AG20443 (cell line): ENCODE results near the gene DUSP28.

Experiments used
- DNase-seq: peaks from one replicate; pipeline ENCODE4 v3.0.0; 2012; ENCODE audit warnings: low spot score, mixed read lengths

DUSP28 gene

DNA sequence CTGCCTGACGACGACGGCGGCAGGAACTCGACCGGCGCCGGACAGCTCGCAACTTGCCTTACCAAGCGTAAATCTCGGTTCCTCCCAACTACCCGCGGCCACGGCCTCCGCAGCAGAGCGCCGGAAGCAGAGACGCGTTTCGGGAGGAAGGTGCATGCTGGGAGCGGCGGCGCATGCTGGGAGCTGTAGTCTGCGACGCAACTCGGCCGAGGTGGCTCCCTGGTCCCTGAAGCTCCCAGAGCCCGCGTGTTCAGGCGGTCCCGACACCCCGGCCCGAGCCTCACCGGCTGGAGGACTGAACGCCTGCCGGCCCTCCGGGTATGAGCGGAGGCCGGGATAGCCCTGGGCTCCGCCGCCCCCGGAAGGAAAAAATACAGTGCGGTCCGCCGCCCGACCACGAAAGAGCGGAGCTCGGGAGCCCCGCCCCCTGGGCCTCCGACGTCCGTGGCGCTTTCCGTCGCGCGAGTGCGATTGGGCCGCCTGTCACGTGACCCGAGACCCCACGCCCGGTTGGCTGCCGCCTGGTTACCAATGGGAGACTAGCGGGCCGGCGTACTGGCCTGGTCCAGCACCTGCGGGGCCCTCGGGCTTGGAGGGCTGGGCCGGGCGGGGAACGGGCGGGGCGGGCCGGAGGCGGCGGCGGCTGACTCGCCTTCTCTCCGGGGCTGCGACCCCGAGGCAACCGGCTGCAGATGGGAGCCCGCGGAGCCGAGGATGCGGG, 26.2 kb downstream of the DUSP28 start, which contains the start of gene CAPN10:
TSS of gene CAPN10 (plus strand) at position 537 of the 721 bp plus-strand sequence. CDS start at position 715, 178 bp downstream.
- peak; percentile 99 for DNase-seq

GRCh38 chr2:240586919-240587800, 27.0 kb downstream of the DUSP28 start:
- peak; percentile 45 for DNase-seq

DNA sequence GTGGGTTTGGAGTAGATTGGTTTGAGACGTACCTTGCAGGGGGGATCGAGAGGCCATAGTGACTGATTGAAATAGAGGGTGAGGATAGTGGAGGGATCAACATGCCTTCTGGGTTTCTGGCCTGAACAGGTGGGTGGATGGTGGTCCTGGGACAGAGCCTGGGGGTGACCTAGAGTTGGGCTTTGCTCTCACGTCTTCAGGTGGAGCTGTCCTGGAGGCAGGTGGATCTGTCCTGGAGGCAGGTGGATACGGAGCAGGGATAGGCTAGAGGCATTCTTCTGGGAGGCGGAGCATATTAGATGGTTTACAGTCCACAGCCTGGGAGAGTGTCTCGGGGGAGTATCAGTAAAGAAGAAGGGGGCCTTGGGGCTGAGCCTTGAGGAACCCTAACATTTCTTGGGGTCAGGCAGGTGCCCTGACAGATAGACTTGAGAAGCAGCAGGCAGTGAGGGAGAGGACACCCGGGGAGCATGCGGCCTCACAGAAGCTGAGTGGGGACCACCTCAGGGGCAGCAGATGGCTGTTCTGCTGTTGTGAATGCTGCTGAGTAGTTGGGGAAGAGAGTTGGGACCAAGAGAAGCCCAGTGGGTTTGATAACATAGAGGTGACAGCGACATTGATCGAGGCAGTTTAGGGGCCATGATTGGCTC, 28.0 kb downstream of the DUSP28 start:
- DNase-seq = no peak

DNA sequence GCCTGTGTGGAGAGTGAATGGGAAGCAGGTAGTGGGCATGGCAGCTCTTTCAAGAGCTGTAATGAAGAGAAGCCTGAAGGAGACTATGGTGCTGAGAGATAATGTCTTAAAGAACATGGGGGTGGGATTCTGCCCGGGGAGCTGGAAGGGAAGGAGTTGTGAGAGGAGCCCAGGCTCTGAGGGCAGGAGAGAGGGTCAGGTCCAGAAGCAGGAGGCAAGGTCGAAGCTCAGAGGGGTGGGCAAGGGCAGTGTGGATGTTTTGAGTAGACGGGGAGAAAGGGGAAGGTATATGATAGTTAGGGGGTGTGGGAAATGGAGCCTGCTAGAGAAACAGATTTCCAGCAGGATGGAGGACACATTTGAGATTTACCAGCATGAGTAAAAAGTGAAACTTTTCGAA, 28.5 kb downstream of the DUSP28 start:
- DNase-seq = no peak

DNA sequence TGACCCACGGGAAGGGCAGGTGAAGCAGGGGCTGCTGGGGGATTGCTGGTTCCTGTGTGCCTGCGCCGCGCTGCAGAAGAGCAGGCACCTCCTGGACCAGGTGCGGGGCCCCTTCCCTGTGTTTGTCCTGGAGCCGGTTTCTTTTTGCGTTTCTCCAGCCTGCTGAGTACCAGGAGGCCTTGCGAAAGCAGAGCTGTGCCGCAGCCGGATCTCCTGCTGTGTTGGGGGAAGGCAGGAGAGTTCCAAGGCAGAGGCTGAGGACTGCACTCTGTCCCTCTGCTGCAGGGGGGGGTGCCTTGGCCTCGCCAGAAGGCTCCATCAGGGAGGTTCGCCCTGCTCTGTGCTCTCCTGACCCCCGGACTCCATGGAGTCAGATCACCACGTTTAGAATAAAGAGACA, 29.2 kb downstream of the DUSP28 start:
- DNase-seq = no peak

GRCh38 chr2:240589850-240590525, 29.8 kb downstream of the DUSP28 start:
- no peak for DNase-seq

DNA sequence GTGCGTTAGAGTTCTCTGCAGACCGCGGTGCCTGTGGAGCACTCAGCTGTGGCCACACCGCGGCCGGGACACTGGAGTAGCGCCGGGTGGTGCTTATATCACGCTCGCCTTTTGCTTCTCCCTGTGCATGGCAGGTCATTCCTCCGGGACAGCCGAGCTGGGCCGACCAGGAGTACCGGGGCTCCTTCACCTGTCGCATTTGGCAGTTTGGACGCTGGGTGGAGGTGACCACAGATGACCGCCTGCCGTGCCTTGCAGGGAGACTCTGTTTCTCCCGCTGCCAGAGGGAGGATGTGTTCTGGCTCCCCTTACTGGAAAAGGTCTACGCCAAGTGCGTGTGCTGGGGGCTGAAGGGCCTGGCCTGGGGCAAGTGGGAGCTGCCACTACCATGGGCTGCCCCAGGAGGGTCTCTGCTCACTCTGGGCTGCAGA, 30.5 kb downstream of the DUSP28 start:
- no peak for DNase-seq

DNA sequence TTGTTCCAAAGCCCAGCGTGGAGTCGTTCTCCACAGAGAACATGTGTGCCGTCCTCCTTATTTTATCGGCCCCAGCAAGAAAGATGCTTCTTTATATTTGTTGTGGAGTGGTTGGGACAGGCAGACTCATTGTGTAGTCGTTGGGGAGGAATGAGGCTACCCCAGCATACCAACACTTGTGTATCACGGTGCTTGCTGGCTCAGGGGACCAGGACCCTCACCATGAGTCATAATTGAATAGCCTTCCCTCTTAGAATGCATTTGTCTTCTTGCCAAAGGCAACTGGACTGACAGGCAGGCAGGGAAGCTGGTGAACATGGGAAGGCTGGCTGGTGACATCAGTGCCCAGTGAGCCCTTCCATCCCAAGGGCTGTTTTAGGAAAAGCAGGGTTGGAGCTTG, 31.1 kb downstream of the DUSP28 start:
- DNase-seq = no peak

GRCh38 chr2:240591784-240592183, 31.6 kb downstream of the DUSP28 start:
- DNase-seq = no peak

DNA sequence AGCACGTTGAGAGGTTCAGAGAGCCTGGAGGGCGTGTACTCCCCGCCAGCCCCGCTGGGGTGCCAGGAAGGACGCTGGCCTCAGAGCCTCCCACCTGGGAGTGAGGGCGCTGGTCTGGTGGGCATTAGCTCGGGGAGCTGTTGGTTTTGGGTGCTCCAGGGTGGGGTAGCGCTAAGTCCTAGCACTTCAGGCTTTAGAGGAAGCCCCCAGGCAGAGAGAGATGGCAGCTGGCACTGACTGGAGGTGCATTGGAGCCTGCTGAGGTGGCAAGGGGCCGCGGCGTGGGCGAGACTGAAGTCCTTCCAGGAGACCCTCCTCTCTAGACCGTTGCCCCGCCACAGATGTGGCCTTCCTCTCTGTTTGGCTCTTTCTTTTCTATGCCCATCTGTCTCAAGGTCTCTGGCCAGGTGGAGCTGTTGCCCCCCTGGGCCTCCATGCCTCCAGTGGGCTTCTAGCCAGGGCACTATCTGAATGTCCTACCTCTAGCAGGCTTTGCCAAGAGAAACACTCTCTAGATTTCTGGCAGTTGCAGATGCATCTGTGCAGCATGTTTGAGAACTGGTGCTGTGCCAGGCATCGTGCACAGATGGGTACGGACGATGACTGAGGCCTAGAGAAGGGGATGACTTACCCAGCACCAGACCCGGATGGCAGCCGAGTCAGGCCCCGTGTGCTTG, 33.0 kb downstream of the DUSP28 start:
- no peak for DNase-seq

DNA sequence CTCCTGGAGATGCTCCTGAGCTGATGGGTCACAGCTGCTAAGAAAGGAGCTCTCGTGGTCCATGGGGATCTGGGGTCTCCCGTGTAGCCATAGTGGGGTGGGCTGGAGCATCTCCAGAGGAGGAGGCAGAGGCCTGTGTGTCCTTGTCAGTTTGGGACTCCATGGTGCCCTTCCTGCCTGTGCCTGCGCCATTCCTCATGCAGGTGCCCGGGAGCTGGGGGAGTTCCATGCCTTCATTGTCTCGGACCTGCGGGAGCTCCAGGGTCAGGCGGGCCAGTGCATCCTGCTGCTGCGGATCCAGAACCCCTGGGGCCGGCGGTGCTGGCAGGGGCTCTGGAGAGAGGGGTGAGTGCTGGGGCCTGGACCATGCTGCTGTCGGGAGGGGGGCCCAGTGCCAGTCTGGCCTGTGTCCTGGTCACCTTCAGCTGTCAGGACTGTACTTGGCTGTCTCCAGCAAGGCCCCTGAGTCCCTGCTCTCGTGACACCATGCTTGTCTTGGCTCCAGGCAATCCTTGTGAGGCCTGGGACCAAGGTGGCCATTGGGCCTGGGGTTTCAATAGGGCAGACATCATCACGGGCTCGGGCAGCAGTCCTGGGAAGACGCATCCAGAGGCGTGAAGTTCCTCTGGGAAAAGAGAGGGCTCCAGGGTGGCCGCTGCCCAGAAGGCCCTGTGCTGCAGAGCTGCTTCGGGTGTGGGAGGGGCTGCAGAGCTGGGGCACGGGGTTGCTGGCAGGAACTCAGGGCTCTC, 33.7 kb downstream of the DUSP28 start:
- DNase-seq = no peak

DNA sequence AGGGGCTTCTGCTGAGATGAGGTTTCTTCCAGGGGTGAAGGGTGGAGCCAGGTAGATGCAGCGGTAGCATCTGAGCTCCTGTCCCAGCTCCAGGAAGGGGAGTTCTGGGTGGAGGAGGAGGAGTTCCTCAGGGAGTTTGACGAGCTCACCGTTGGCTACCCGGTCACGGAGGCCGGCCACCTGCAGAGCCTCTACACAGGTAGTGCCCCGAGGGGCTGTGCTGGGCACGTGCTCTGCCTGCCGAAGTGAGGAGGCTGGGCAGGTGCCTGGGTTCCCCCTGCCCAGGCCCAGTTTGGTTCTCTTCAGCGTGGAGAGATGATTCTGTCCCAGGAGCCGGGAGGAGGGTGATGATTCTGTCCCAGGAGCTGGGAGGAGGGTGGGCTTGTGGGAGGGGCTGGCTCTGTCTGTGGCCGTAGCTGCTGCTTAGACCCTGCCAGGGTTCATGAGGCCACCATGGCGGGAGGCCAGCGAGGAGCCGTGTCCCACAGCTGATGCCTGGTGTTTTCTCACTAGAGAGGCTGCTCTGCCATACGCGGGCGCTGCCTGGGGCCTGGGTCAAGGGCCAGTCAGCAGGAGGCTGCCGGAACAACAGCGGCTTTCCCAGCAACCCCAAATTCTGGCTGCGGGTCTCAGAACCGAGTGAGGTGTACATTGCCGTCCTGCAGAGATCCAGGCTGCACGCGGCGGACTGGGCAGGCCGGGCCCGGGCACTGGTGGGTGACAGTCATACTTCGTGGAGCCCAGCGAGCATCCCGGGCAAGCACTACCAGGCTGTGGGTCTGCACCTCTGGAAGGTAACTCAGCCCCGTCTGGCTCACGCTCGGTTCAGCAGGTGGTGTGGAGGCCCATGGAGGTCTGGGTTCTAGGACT, 34.6 kb downstream of the DUSP28 start:
- DNase-seq = no peak

- peak; percentile 37 for DNase-seq
Observed at GRCh38 chr2:240595381-240596079, 35.4 kb downstream of the DUSP28 start.

- no peak for DNase-seq
Observed at GRCh38 chr2:240596080-240596460, 35.9 kb downstream of the DUSP28 start.

DNA sequence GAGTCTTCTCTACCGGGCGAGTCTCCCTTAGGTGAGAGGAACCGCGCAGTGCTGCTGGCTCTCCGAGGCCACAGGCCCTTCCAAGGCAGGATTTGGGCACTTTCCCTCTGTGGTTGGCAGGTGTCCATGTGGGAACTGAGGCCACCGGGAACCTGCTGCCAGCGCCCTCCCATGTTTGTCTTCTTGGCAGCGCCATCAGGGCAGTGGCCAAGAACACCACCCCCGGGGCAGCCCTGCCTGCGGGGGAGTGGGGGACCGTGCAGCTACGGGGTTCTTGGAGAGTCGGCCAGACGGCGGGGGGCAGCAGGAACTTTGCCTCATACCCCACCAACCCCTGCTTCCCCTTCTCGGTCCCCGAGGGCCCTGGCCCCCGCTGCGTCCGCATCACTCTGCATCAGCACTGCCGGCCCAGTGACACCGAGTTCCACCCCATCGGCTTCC, 36.4 kb downstream of the DUSP28 start:
- no peak for DNase-seq

GRCh38 chr2:240597054-240597418, 36.9 kb downstream of the DUSP28 start:
- no peak for DNase-seq

DNA sequence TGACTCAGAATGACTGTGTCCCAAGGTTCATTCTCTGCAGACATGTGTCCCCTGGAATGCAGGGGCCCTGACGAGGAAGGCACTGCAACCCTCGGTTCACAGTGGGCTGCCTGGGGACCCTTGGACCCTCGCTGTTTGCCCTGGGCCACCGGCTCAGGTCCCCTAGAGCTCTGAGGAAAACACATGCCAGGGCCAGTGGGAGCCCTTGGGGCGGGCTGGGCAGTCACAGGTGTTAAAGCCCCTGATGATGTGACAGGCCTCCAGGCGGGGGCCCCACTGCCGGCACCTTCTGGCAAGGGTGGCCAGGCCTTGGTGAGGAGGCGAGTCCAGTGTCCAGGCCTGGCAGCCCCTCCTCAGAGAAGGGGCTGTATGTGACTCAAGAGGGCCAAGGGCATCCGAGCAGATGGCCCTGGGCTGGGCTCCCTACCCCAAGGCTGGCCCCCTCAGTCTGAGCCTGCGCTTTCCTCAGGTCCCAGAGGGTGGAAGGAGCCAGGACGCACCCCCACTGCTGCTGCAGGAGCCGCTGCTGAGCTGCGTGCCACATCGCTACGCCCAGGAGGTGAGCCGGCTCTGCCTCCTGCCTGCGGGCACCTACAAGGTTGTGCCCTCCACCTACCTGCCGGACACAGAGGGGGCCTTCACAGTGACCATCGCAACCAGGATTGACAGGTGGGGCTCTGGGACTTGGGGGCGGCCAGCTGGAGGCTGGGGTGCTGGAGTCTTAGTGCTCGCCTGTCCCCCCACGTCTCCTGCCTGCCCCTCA, 37.4 kb downstream of the DUSP28 start:
- no peak for DNase-seq

GRCh38 chr2:240598311-240598911, 38.3 kb downstream of the DUSP28 start:
- DNase-seq = no peak
